ENCODE data around the gene ANKFY1. TPM values are rescaled to one million over a fixed set of nuclear protein-coding genes. Genes with fewer than 3 reads are reported as not detected.

Gene ANKFY1
- total and polyA plus RNA-seq, 9 of the 15 experiments (the other 6 are each of a cell fraction or from before 2014, with no cell fraction given): 4.3 to 25.6 (median 12.2) TPM

- peaks cover 7% of the 10 kb centered on the region; the same call in 1 of the 2 replicates for H4K20me1 ChIP-seq (replicated peaks; ENCODE audit: control insufficient read depth, insufficient read depth, low read length)
- H3K27ac ChIP-seq (ENCODE audit: extremely low read depth, low read depth, low read length): no peak overlapping the region
- ATAC-seq (no peak), FAIRE-seq (no peak), DNase-seq (ENCODE audit: extremely low read depth in 1 of 4, low spot score in 3 of 4) (no peak)
- CTCF ChIA-PET (ENCODE audit: low intra/inter-chr PET ratio): no interaction called here
- H3K4me2 ChIP-seq (ENCODE audit: insufficient read depth, low read length): no peak overlapping the region; the same call in 1 of the 2 replicates
- 25% methylated on average over 1 of the region's 1 CpG for WGBS (ENCODE audit: insufficient coverage, low coverage, missing lambda C conversion rate)
- H3K4me3 ChIP-seq: no peak overlapping the region
- intact Hi-C loops (cut with micrococcal nuclease): no loop called here
- POLR2A ChIA-PET: no interaction called here
- no peak overlapping the region for H2AFZ ChIP-seq (ENCODE audit: low read depth, low read length)
- H3K27me3 ChIP-seq (ENCODE audit: control insufficient read depth in 2 of 2, insufficient read depth in 2 of 2, low read length in 2 of 2): no peaks in the 10 kb centered on the region
- in situ Hi-C loops (cut with MboI): no loop called here
- H3K4me1 ChIP-seq (replicated peaks in 1 of 2; ENCODE audit: control insufficient read depth in 2 of 2, insufficient read depth in 2 of 2, low read length in 2 of 2): peaks cover 4 to 8% of the 10 kb centered on the region in 2 experiments; a peak in 4 of 5 replicates
- H3K9ac ChIP-seq (ENCODE audit: insufficient read depth in 1 of 2, low read depth in 2 of 2, low read length in 2 of 2): no peak overlapping the region; a peak in 1 of 4 replicates
- TF ChIP-seq FOXP1 (CRISPR knock-in tag; IDR thresholded peaks at IDR 0.05): no peak
- TF ChIP-seq NFIC (IDR thresholded peaks at IDR 0.05): 0 out of 2 replicates have a peak, but pooled peaks have one; percentile 4
- peaks cover 16% of the 10 kb centered on the region; the same call in 1 of the 3 replicates for H3K36me3 ChIP-seq (ENCODE audit: control insufficient read depth, insufficient read depth, low read length)
- peaks cover 64% of the 10 kb centered on the region for H3K79me2 ChIP-seq (ENCODE audit: control insufficient read depth, insufficient read depth, low read length)
- BruUV-seq (replicated peaks): no TSS peak
- no peaks in the 10 kb centered on the region for H3K9me3 ChIP-seq (replicated peaks; ENCODE audit: control insufficient read depth, insufficient read depth, low read depth, low read length)
- H3K9me1 ChIP-seq (ENCODE audit: control insufficient read depth, insufficient read depth, low read length): no peaks in the 10 kb centered on the region
These were observed 46.1 kb upstream of the ANKFY1 start for GRCh38 chr17:4309897-4310296.

- Histone ChIP-seq H3K9ac (ENCODE audit: insufficient read depth in 1 of 2, low read depth in 2 of 2, low read length in 2 of 2) (no peak overlapping the region), H3K4me1 (replicated peaks in 1 of 2; ENCODE audit: control insufficient read depth in 2 of 2, insufficient read depth in 2 of 2, low read length in 2 of 2) (peaks cover 4 to 8% of the 10 kb centered on the region in 2 experiments; a peak in 4 of 5 replicates), H4K20me1 (replicated peaks; ENCODE audit: control insufficient read depth, insufficient read depth, low read length) (peaks cover 7% of the 10 kb centered on the region; the same call in 1 of the 2 replicates), H3K27ac (ENCODE audit: extremely low read depth, low read depth, low read length) (no peak overlapping the region), H3K9me1 (ENCODE audit: control insufficient read depth, insufficient read depth, low read length) (no peaks in the 10 kb centered on the region), H3K27me3 (ENCODE audit: control insufficient read depth in 2 of 2, insufficient read depth in 2 of 2, low read length in 2 of 2) (no peaks in the 10 kb centered on the region), H3K9me3 (replicated peaks; ENCODE audit: control insufficient read depth, insufficient read depth, low read depth, low read length) (no peaks in the 10 kb centered on the region), H3K4me2 (ENCODE audit: insufficient read depth, low read length) (no peak overlapping the region), H3K36me3 (ENCODE audit: control insufficient read depth, insufficient read depth, low read length) (peaks cover 35% of the 10 kb centered on the region; the same call in 2 of the 3 replicates), H3K79me2 (ENCODE audit: control insufficient read depth, insufficient read depth, low read length) (peaks cover 56% of the 10 kb centered on the region), H2AFZ (ENCODE audit: low read depth, low read length) (no peak overlapping the region), H3K4me3 (no peak overlapping the region)
- ChIA-PET POLR2A (interaction anchor here (0.6 kb wide), 2 partner anchors 161 to 560 kb away, joined by 3 read pairs; no protein-coding TSS in a partner anchor), CTCF (ENCODE audit: low intra/inter-chr PET ratio) (interaction anchor here (0.6 kb wide), 1 partner anchor 22 kb away, joined by 3 read pairs; no protein-coding TSS in a partner anchor)
- 92% methylated on average over 7 of the region's 7 CpGs for WGBS (ENCODE audit: insufficient coverage, low coverage, missing lambda C conversion rate)
- no peak for DNase-seq (ENCODE audit: extremely low read depth in 1 of 4, low spot score in 3 of 4)
- no peak for FAIRE-seq
- intact Hi-C loops (cut with micrococcal nuclease): no loop called here
- no peak for ATAC-seq
- in situ Hi-C loops (cut with MboI): no loop called here
- BruUV-seq (replicated peaks): no TSS peak
- TF ChIP-seq TCF7L2 (IDR thresholded peaks at IDR 0.05; ENCODE audit: low read depth, low read length) (no peak), TCF15 (CRISPR knock-in tag; IDR thresholded peaks at IDR 0.05) (no peak), ZNF280B (CRISPR knock-in tag; IDR thresholded peaks at IDR 0.05) (no peak), RBM14 (IDR thresholded peaks at IDR 0.05; ENCODE audit: borderline replicate concordance, insufficient read depth, low read depth, low read length) (no peak), BRD4 (IDR thresholded peaks at IDR 0.05) (no peak), EP300 (IDR thresholded peaks at IDR 0.05; ENCODE audit: low read length) (no peak), BHLHE40 (IDR thresholded peaks at IDR 0.05; ENCODE audit: low read length) (no peak), ZC3H11A (IDR thresholded peaks at IDR 0.05; ENCODE audit: low read depth, low read length) (no peak), CTBP1 (IDR thresholded peaks at IDR 0.05; ENCODE audit: borderline replicate concordance) (no peak)
These were observed 43.6 kb upstream of the ANKFY1 start for GRCh38 chr17:4307179-4307930.

All from K562 (cell line).